ENCODE measurements around the gene RNF225. TPM values are rescaled to one million over a fixed set of nuclear protein-coding genes. Genes with fewer than 3 reads are reported as not detected.

Gene RNF225
- total and polyA plus RNA-seq, 2 of the 13 experiments (the other 11 are each of a cell fraction or from before 2014, with no cell fraction given): not detected

DNA sequence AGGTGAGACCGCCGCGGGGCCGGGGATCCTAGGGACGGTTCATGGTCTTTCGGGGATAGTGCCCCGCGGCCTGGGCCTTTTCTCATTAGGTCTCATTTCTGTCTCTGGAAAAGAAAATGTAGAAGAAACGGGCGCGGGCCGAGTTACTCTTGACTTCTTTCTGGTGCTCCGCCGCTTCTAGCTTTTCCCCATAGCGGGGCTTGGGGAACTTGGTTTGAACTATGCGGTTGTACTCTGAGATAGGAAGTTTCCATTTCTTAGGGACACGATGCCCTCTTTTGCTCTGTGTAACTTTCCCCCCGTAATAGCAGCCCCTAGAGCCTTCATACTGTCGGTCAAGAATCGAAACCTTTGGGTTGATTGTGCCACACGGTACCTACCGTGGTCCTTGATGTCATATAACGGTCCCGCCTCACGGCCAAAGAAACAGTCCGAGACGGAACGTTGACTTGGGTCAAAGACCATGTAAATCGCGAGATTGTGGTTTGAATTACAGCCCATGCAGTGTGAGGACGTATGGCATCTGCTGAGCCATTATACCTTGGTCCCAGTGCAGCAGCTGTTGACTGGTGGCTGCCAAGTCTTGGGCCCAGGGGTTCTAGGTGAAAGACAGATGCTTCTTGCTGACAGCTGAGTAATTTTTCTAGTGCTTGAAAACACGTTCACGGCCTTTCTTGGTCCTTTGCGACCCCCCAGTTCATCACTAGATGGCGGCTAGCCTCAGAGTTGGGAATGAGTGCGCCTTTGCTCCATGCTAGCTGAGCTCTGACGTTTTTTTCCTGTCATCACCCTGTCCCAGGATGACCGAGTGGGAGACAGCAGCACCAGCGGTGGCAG, 7.9 kb upstream of the RNF225 start (continued):
- no peak for TF ChIP-seq GTF3A (CRISPR knock-in tag; conservative IDR thresholded peaks at IDR 0.05)
- no peak for TF ChIP-seq ZNF724P (CRISPR knock-in tag; IDR thresholded peaks at IDR 0.05; ENCODE audit: borderline replicate concordance)
- TF ChIP-seq, protein P1, sequence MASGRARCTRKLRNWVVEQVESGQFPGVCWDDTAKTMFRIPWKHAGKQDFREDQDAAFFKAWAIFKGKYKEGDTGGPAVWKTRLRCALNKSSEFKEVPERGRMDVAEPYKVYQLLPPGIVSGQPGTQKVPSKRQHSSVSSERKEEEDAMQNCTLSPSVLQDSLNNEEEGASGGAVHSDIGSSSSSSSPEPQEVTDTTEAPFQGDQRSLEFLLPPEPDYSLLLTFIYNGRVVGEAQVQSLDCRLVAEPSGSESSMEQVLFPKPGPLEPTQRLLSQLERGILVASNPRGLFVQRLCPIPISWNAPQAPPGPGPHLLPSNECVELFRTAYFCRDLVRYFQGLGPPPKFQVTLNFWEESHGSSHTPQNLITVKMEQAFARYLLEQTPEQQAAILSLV (CRISPR knock-in tag; IDR thresholded peaks at IDR 0.05; ENCODE audit: borderline replicate concordance): no peak
- no peak for TF ChIP-seq PLRG1 (conservative IDR thresholded peaks at IDR 0.05)
- no peak for TF ChIP-seq TOE1 (CRISPR knock-in tag; IDR thresholded peaks at IDR 0.05)
- no peak for TF ChIP-seq ZC3H4 (CRISPR knock-in tag; IDR thresholded peaks at IDR 0.05; ENCODE audit: borderline replicate concordance)
- TF ChIP-seq TMF1 (CRISPR knock-in tag; IDR thresholded peaks at IDR 0.05; ENCODE audit: low read depth): no peak; the same call in none of the 2 replicates
- TF ChIP-seq, protein P2, sequence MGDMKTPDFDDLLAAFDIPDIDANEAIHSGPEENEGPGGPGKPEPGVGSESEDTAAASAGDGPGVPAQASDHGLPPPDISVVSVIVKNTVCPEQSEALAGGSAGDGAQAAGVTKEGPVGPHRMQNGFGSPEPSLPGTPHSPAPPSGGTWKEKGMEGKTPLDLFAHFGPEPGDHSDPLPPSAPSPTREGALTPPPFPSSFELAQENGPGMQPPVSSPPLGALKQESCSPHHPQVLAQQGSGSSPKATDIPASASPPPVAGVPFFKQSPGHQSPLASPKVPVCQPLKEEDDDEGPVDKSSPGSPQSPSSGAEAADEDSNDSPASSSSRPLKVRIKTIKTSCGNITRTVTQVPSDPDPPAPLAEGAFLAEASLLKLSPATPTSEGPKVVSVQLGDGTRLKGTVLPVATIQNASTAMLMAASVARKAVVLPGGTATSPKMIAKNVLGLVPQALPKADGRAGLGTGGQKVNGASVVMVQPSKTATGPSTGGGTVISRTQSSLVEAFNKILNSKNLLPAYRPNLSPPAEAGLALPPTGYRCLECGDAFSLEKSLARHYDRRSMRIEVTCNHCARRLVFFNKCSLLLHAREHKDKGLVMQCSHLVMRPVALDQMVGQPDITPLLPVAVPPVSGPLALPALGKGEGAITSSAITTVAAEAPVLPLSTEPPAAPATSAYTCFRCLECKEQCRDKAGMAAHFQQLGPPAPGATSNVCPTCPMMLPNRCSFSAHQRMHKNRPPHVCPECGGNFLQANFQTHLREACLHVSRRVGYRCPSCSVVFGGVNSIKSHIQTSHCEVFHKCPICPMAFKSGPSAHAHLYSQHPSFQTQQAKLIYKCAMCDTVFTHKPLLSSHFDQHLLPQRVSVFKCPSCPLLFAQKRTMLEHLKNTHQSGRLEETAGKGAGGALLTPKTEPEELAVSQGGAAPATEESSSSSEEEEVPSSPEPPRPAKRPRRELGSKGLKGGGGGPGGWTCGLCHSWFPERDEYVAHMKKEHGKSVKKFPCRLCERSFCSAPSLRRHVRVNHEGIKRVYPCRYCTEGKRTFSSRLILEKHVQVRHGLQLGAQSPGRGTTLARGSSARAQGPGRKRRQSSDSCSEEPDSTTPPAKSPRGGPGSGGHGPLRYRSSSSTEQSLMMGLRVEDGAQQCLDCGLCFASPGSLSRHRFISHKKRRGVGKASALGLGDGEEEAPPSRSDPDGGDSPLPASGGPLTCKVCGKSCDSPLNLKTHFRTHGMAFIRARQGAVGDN (CRISPR knock-in tag; IDR thresholded peaks at IDR 0.05): no peak
- no peak for TF ChIP-seq XBP1 (CRISPR knock-in tag; IDR thresholded peaks at IDR 0.05)
- TF ChIP-seq ZNF883 (CRISPR knock-in tag; IDR thresholded peaks at IDR 0.05; ENCODE audit: not compliant biosample characterization): no peak
- 0 out of 2 replicates have a peak, but pooled peaks have one; percentile 33 for TF ChIP-seq DNMT1 (CRISPR knock-in tag; IDR thresholded peaks at IDR 0.05)
- TF ChIP-seq ZNF550 (CRISPR knock-in tag; IDR thresholded peaks at IDR 0.05; ENCODE audit: borderline replicate concordance): no peak
- no peak for TF ChIP-seq ARNT (IDR thresholded peaks at IDR 0.05)
- no peak for TF ChIP-seq CBX5 (CRISPR knock-in tag; IDR thresholded peaks at IDR 0.05; ENCODE audit: borderline replicate concordance)
- TF ChIP-seq, protein P3, sequence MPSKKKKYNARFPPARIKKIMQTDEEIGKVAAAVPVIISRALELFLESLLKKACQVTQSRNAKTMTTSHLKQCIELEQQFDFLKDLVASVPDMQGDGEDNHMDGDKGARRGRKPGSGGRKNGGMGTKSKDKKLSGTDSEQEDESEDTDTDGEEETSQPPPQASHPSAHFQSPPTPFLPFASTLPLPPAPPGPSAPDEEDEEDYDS (CRISPR knock-in tag; IDR thresholded peaks at IDR 0.05): no peak
- no peak for TF ChIP-seq HNRNPL (IDR thresholded peaks at IDR 0.05; ENCODE audit: low read depth, low read length)
- no peak for TF ChIP-seq ZNF326 (CRISPR knock-in tag; IDR thresholded peaks at IDR 0.05; ENCODE audit: borderline replicate concordance)
- no peak for TF ChIP-seq AGO2 (optimal IDR thresholded peaks at IDR 0.05; ENCODE audit: low read depth, low read length)
- TF ChIP-seq ZNF781 (CRISPR knock-in tag; IDR thresholded peaks at IDR 0.05; ENCODE audit: borderline replicate concordance, not compliant biosample characterization): no peak
- TF ChIP-seq, protein P4, sequence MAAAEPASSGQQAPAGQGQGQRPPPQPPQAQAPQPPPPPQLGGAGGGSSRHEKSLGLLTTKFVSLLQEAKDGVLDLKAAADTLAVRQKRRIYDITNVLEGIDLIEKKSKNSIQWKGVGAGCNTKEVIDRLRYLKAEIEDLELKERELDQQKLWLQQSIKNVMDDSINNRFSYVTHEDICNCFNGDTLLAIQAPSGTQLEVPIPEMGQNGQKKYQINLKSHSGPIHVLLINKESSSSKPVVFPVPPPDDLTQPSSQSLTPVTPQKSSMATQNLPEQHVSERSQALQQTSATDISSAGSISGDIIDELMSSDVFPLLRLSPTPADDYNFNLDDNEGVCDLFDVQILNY (CRISPR knock-in tag; conservative IDR thresholded peaks at IDR 0.05): no peak
- TF ChIP-seq ATF7 (IDR thresholded peaks at IDR 0.05): no peak
- no peak for TF ChIP-seq ATF7 (CRISPR knock-in tag; IDR thresholded peaks at IDR 0.05)
